Measurements from ENCODE around the gene TM9SF4.
"Not testable (repeated sequence)": the region's sequence is repeated elsewhere in the genome, so short reads cannot be mapped to it uniquely, and the experiment has no call there.

The TM9SF4 gene

GRCh38 chr20:32089637-32090362 is 19.7 kb upstream of the TM9SF4 start:
- DNase-seq (ENCODE audit: low spot score), result no peak

- DNase-seq (ENCODE audit: low spot score), result peak; percentile 74
These were observed 17.6 kb upstream of the TM9SF4 start for GRCh38 chr20:32091888-32092346.

- DNase-seq (ENCODE audit: low spot score), result no peak
These were observed 10.7 kb upstream of the TM9SF4 start for GRCh38 chr20:32098786-32099185.

- no peak for DNase-seq (ENCODE audit: low spot score)
These were observed 611 bp upstream of the TM9SF4 start for GRCh38 chr20:32108814-32109391.

- no peak for DNase-seq (ENCODE audit: low spot score)
These were observed 725 bp downstream of the TM9SF4 start for GRCh38 chr20:32110173-32110704.

- DNase-seq (ENCODE audit: low spot score), result no peak
These were observed 1.2 kb downstream of the TM9SF4 start for GRCh38 chr20:32110727-32111126.

- no peak for DNase-seq (ENCODE audit: low spot score)
These were observed 1.7 kb downstream of the TM9SF4 start for GRCh38 chr20:32111156-32111686.

- no peak for DNase-seq (ENCODE audit: low spot score)
These were observed 2.2 kb downstream of the TM9SF4 start for GRCh38 chr20:32111753-32112152.

- DNase-seq (ENCODE audit: low spot score), result no peak
These were observed 3.3 kb downstream of the TM9SF4 start for GRCh38 chr20:32112841-32113240.

- no peak for DNase-seq (ENCODE audit: low spot score)
These were observed 4.2 kb downstream of the TM9SF4 start for GRCh38 chr20:32113591-32114260.

GRCh38 chr20:32114305-32114960 is 4.9 kb downstream of the TM9SF4 start:
- DNase-seq (ENCODE audit: low spot score), result no peak

GRCh38 chr20:32115211-32115767 is 5.8 kb downstream of the TM9SF4 start:
- DNase-seq (ENCODE audit: low spot score), result no peak

GRCh38 chr20:32116079-32116521 is 6.6 kb downstream of the TM9SF4 start:
- no peak for DNase-seq (ENCODE audit: low spot score)

GRCh38 chr20:32116796-32117195 is 7.3 kb downstream of the TM9SF4 start:
- not testable (repeated sequence) for DNase-seq (ENCODE audit: low spot score)

GRCh38 chr20:32118427-32118826 is 8.9 kb downstream of the TM9SF4 start:
- not testable (repeated sequence) for DNase-seq (ENCODE audit: low spot score)

- no peak for DNase-seq (ENCODE audit: low spot score)
These were observed 10.2 kb downstream of the TM9SF4 start for GRCh38 chr20:32119734-32120133.

- not testable (repeated sequence) for DNase-seq (ENCODE audit: low spot score)
These were observed 12.4 kb downstream of the TM9SF4 start for GRCh38 chr20:32121908-32122307.

GRCh38 chr20:32123088-32123487 is 13.6 kb downstream of the TM9SF4 start:
- DNase-seq (ENCODE audit: low spot score), result no peak

GRCh38 chr20:32124916-32125454 is 15.5 kb downstream of the TM9SF4 start:
- no peak for DNase-seq (ENCODE audit: low spot score)

- DNase-seq (ENCODE audit: low spot score), result no peak
These were observed 16.0 kb downstream of the TM9SF4 start for GRCh38 chr20:32125506-32125905.

- no peak for DNase-seq (ENCODE audit: low spot score)
These were observed 17.4 kb downstream of the TM9SF4 start for GRCh38 chr20:32126919-32127318.
